ENCODE measurements around the gene PLAA. TPM values are rescaled to one million over a fixed set of nuclear protein-coding genes. Genes with fewer than 3 reads are reported as not detected.

PLAA gene
- total RNA-seq, 1 donor from 2014 or later, result 80.1 TPM

DNA sequence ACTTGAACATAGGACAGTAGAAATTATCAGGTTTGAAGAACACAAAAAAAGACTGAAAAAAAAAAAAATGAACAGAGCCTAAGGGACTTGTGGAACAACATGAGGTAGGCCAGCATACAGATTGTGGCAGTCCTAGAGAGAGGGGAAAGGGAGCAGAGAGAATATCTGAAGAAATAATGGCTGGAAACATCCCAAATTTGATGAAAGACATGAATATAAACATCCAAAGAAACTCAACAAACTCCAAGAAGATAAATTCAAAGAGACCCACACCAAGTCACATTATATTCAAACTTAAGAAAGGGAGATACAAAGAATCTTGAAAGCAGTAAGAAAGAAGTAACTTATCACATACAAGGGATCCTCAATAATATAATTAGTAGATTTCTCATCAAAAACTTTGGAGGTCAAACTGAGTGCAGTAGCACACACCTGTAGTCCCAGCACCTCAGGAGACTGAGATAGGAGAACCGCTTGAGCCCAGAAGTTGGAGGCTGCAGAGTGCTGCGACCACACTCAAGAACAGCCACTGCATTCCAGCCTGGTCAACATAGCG, 9.1 kb downstream of the PLAA start:
- H3K36me3 ChIP-seq, result no peaks in the 10 kb centered on the region
- Mint-ChIP-seq H3K4me1 (no peaks in the 10 kb centered on the region), H3K27ac (no peak overlapping the region), H3K9me3 (peaks cover 25% of the 10 kb centered on the region), H3K27me3 (ENCODE audit: insufficient read depth, low read depth) (peaks cover 3% of the 10 kb centered on the region), H3K36me3 (peaks cover 29% of the 10 kb centered on the region), H3K4me3 (no peak overlapping the region)
- H4K20me1 ChIP-seq (ENCODE audit: low read depth), result no peaks in the 10 kb centered on the region
- H2AFZ ChIP-seq (replicated peaks), result no peak overlapping the region
- H3K27ac ChIP-seq, result no peak overlapping the region
- no peak overlapping the region for H3K9ac ChIP-seq
- H3K4me2 ChIP-seq, result no peak overlapping the region
- no peaks in the 10 kb centered on the region for H3F3A ChIP-seq (ENCODE audit: low read depth)
- TF ChIP-seq, protein P1, sequence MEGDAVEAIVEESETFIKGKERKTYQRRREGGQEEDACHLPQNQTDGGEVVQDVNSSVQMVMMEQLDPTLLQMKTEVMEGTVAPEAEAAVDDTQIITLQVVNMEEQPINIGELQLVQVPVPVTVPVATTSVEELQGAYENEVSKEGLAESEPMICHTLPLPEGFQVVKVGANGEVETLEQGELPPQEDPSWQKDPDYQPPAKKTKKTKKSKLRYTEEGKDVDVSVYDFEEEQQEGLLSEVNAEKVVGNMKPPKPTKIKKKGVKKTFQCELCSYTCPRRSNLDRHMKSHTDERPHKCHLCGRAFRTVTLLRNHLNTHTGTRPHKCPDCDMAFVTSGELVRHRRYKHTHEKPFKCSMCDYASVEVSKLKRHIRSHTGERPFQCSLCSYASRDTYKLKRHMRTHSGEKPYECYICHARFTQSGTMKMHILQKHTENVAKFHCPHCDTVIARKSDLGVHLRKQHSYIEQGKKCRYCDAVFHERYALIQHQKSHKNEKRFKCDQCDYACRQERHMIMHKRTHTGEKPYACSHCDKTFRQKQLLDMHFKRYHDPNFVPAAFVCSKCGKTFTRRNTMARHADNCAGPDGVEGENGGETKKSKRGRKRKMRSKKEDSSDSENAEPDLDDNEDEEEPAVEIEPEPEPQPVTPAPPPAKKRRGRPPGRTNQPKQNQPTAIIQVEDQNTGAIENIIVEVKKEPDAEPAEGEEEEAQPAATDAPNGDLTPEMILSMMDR (IDR thresholded peaks at IDR 0.05), result no peak
- no peak for TF ChIP-seq EZH2phosphoT487 (IDR thresholded peaks at IDR 0.05)
- no peak for TF ChIP-seq EZH2 (IDR thresholded peaks at IDR 0.05)
- no peak for DNase-seq (ENCODE audit: low spot score)
- H3K4me1 ChIP-seq, result peaks cover 10% of the 10 kb centered on the region
- H3K79me2 ChIP-seq (ENCODE audit: low read depth), result peaks cover 100% of the 10 kb centered on the region
- H3K4me3 ChIP-seq, result no peak overlapping the region
- no peaks in the 10 kb centered on the region for H3K27me3 ChIP-seq
- no peaks in the 10 kb centered on the region for H3K9me3 ChIP-seq (ENCODE audit: low read depth)

GRCh38 chr9:26935847-26936246, 11.2 kb downstream of the PLAA start:
- TF ChIP-seq EZH2phosphoT487 (IDR thresholded peaks at IDR 0.05) (no peak), EZH2 (IDR thresholded peaks at IDR 0.05) (no peak)
- TF ChIP-seq, protein P1 (IDR thresholded peaks at IDR 0.05), result no peak
- H3K9ac ChIP-seq, result no peak overlapping the region
- no peaks in the 10 kb centered on the region for H3F3A ChIP-seq (ENCODE audit: low read depth)
- H4K20me1 ChIP-seq (ENCODE audit: low read depth), result no peaks in the 10 kb centered on the region
- no peak overlapping the region for H2AFZ ChIP-seq (replicated peaks)
- no peaks in the 10 kb centered on the region for H3K9me3 ChIP-seq (ENCODE audit: low read depth)
- peaks cover 4% of the 10 kb centered on the region for H3K36me3 ChIP-seq
- H3K27me3 ChIP-seq, result no peaks in the 10 kb centered on the region
- no peak for DNase-seq (ENCODE audit: low spot score)
- Mint-ChIP-seq H3K27ac (no peak overlapping the region), H3K36me3 (peaks cover 27% of the 10 kb centered on the region), H3K4me3 (no peak overlapping the region), H3K4me1 (no peaks in the 10 kb centered on the region), H3K9me3 (peaks cover 20% of the 10 kb centered on the region), H3K27me3 (ENCODE audit: insufficient read depth, low read depth) (peaks cover 3% of the 10 kb centered on the region)
- H3K4me3 ChIP-seq, result no peak overlapping the region
- peaks cover 95% of the 10 kb centered on the region for H3K79me2 ChIP-seq (ENCODE audit: low read depth)
- peak overlapping the region; percentile 4 for H3K27ac ChIP-seq
- peaks cover 7% of the 10 kb centered on the region for H3K4me1 ChIP-seq
- no peak overlapping the region for H3K4me2 ChIP-seq

DNA sequence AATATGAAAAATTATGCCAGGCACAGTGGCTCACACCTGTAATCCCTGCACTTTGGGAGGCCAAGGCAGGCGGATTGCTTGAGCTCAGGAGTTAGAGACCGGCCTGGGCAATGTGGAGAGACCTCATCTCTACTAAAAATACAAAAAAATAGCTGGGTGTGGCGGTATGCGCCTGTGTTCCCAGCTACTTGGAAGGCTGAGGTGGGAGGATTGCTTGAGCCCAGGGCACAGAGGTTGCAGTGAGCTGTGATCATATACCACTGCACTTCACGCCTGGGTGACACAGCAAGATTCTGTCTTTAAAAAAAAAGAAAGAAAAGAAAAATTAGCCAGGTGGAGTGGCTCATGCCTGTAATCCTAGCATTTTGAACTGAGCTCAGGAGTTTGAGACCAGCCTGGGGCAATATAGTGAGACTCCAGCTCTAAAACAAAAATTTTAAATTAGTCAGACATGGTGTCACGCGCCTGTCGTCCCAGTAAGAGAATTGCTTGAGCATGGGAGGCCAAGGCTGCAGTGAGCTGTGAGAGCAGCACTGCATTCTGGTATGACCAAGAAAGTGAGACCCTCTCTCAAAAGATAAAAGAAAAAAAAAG, 18.0 kb downstream of the PLAA start:
- Histone ChIP-seq H3K79me2 (ENCODE audit: low read depth) (peaks cover 26% of the 10 kb centered on the region), H3K9me3 (ENCODE audit: low read depth) (no peaks in the 10 kb centered on the region), H3K9ac (no peak overlapping the region), H3K27me3 (no peaks in the 10 kb centered on the region), H2AFZ (replicated peaks) (no peak overlapping the region), H3K36me3 (peaks cover 28% of the 10 kb centered on the region), H4K20me1 (ENCODE audit: low read depth) (no peaks in the 10 kb centered on the region), H3K4me2 (no peak overlapping the region), H3K4me1 (no peaks in the 10 kb centered on the region), H3K4me3 (no peak overlapping the region), H3F3A (ENCODE audit: low read depth) (no peaks in the 10 kb centered on the region), H3K27ac (no peak overlapping the region)
- Mint-ChIP-seq H3K27ac (no peak overlapping the region), H3K4me1 (no peaks in the 10 kb centered on the region), H3K9me3 (no peaks in the 10 kb centered on the region), H3K27me3 (ENCODE audit: insufficient read depth, low read depth) (no peaks in the 10 kb centered on the region), H3K4me3 (no peak overlapping the region), H3K36me3 (peaks cover 22% of the 10 kb centered on the region)
- DNase-seq (ENCODE audit: low spot score), result no peak
- TF ChIP-seq, protein P1 (IDR thresholded peaks at IDR 0.05), result no peak
- no peak for TF ChIP-seq EZH2 (IDR thresholded peaks at IDR 0.05)
- TF ChIP-seq EZH2phosphoT487 (IDR thresholded peaks at IDR 0.05), result no peak
